Transverse colon (tissue), 4 donors: ENCODE results near the gene TBL1XR1. TPM values are rescaled to one million over a fixed set of nuclear protein-coding genes. Genes with fewer than 3 reads are reported as not detected.

Source experiments
- DNase-seq: peaks from one replicate; pipeline ENCODE4 v3.0.0-alpha.2; 2019
- H3K27ac ChIP-seq, 4 donors: fragments of 200-600 bp; sonication (generic); 2 replicates each; pipeline ENCODE4 v1.5.1; 2016 to 2018; ENCODE audit warnings: inconsistent platforms in 4 of 4
- H3K27me3 ChIP-seq: fragments of 200-600 bp; sonication (generic); 2 replicates; pipeline ENCODE4 v1.5.1; 2017; ENCODE audit warnings: inconsistent platforms
- H3K36me3 ChIP-seq, 4 donors: fragments of 200-600 bp; sonication (generic); 2 replicates each; pipeline ENCODE4 v1.5.1; 2017 to 2019; ENCODE audit warnings: inconsistent platforms in 4 of 4
- H3K4me1 ChIP-seq, 4 donors: fragments of 200-600 bp; sonication (generic); 2 replicates each; pipeline ENCODE4 v1.5.1; 2017 to 2020; ENCODE audit warnings: inconsistent platforms in 4 of 4
- H3K4me3 ChIP-seq, 4 donors: fragments of 200-600 bp; sonication (generic); 1 replicate in 1 of 4; 2 replicates in 3 of 4; pipeline versions ENCODE4 v1.5.1 to v1.6.1; 2017 to 2019; ENCODE audit warnings: inconsistent platforms in 4 of 4
- H3K9me3 ChIP-seq, 2 donors: fragments of 200-600 bp; sonication (generic); 2 replicates each; pipeline ENCODE4 v1.5.1; 2017 to 2019; ENCODE audit warnings: inconsistent platforms in 2 of 2
- CTCF ChIP-seq, 5 experiments: fragments of 200-600 bp in 3 of 5; fragments of 450-650 bp in 2 of 5; sonication (generic) in 3 of 5; IDR thresholded peaks; 1 replicate in 2 of 5; 2 replicates in 3 of 5; pipeline ENCODE4 v1.5.1; 2016 to 2017; ENCODE audit warnings: antibody characterized with exemption in 5 of 5, inconsistent platforms in 3 of 5, mild to moderate bottlenecking in 2 of 5, moderate library complexity in 1 of 5
- EP300 ChIP-seq: sonication (generic); formaldehyde crosslinking; IDR thresholded peaks from one replicate; pipeline ENCODE4 v1.6.1; 2017; ENCODE audit warnings: antibody characterized with exemption, low read depth
- POLR2A ChIP-seq: fragments of 450-650 bp; IDR thresholded peaks from one replicate; pipeline ENCODE4 v1.6.1; 2016; ENCODE audit warnings: antibody characterized with exemption, mild to moderate bottlenecking, moderate library complexity
- POLR2AphosphoS5 ChIP-seq, 3 donors: sonication (generic); formaldehyde crosslinking; IDR thresholded peaks; one replicate each; pipeline ENCODE4 v1.6.1; 2016; ENCODE audit warnings: antibody characterized with exemption in 3 of 3
- WGBS, 2 donors: methylation state at CpG; one replicate each; pipeline ENCODE4 v1.1.5; 2018; ENCODE audit warnings: low coverage in 1 of 2; 5-methylcytosine and 5-hydroxymethylcytosine counted together
- in situ Hi-C, 4 donors: fragments of 200-750 bp; cut with MboI; loops; one replicate each; pipeline versions ENCODE4 v1.15.0 to v1.15.1; 2017; ENCODE audit warnings: low sequenced_read_pairs in 3 of 4, low pct_ligation_motif_present in 1 of 4, low pct_unique_long_range_greater_than_20kb in 1 of 4
- intact Hi-C: fragments of 100-400 bp; cut with DNase I; formaldehyde crosslinking; loops from one replicate; pipeline ENCODE4 v1.15.1; 2023; ENCODE audit warnings: low total_unique reads
- total RNA-seq, 4 donors: library from RNA; depleted of rRNA; stranded (reverse); fragments of >200 nt; gene quantifications; one replicate each; pipeline ENCODE4 v1.1.0, GENCODE V29; 2016

TBL1XR1 gene
- total RNA-seq, 4 donors from 2014 or later = 39.4 to 131 (median 68.1) TPM

- Histone ChIP-seq H3K9me3 (no peaks in the 10 kb centered on the region), H3K27me3 (no peaks in the 10 kb centered on the region), H3K4me3 (no peak overlapping the region), H3K36me3 (no peaks in the 10 kb centered on the region), H3K4me1 (peaks cover 0 to 13% (median 3%) of the 10 kb centered on the region in 4 donors), H3K27ac (no peak overlapping the region)
- 81 to 89% methylated on average over 7 to 9 of the region's 9 CpGs for WGBS, 2 donors
- no peak for DNase-seq
- intact Hi-C loops = no loop called here
- in situ Hi-C loops = loop anchor here in 1 of 4 donors (25.0 kb wide), 1 partner anchor 867 kb away; no protein-coding TSS in a partner anchor
- TF ChIP-seq CTCF (IDR thresholded peaks at IDR 0.05) = no peak
- TF ChIP-seq POLR2A = no peak
- TF ChIP-seq EP300 = no peak
These were observed 23.1 kb upstream of the TBL1XR1 start for GRCh38 chr3:177220136-177220974.

GRCh38 chr3:177213801-177214535 is 16.7 kb upstream of the TBL1XR1 start:
- no peak for TF ChIP-seq CTCF (IDR thresholded peaks at IDR 0.05)
- no peak for TF ChIP-seq EP300
- no peak for TF ChIP-seq POLR2A
- Histone ChIP-seq H3K27ac (peak overlapping the region; percentile 70 to 88 (median 86)), H3K4me1 (peaks cover 2 to 46% (median 23%) of the 10 kb centered on the region in 4 donors), H3K36me3 (no peaks in the 10 kb centered on the region), H3K27me3 (no peaks in the 10 kb centered on the region), H3K4me3 (no peak overlapping the region), H3K9me3 (no peaks in the 10 kb centered on the region)
- intact Hi-C loops (no loop called here), in situ Hi-C loops (loop anchor here in 1 of 4 donors (25.0 kb wide), 1 partner anchor 873 kb away; no protein-coding TSS in a partner anchor)
- DNase-seq = peak; percentile 71
- WGBS, 2 donors = 50 to 54% methylated on average over 2 to 7 of the region's 7 CpGs

- Histone ChIP-seq H3K27ac (peak overlapping the region; percentile 70 to 88 (median 86)), H3K9me3 (no peaks in the 10 kb centered on the region), H3K4me1 (peaks cover 2 to 54% (median 28%) of the 10 kb centered on the region in 4 donors), H3K36me3 (no peaks in the 10 kb centered on the region), H3K4me3 (no peak overlapping the region), H3K27me3 (no peaks in the 10 kb centered on the region)
- intact Hi-C loops = no loop called here
- no peak for DNase-seq
- TF ChIP-seq POLR2A = no peak
- no peak for TF ChIP-seq POLR2AphosphoS5 (IDR thresholded peaks at IDR 0.05)
- TF ChIP-seq EP300 = no peak
- TF ChIP-seq CTCF (IDR thresholded peaks at IDR 0.05) = no peak
- in situ Hi-C loops = loop anchor here in 1 of 4 donors (25.0 kb wide), 1 partner anchor 875 kb away; no protein-coding TSS in a partner anchor
- WGBS, 2 donors = 80% methylated on average over 8 of the region's 8 CpGs; no CpG with 5 or more reads in 1 of the 2 donors
These were observed 15.5 kb upstream of the TBL1XR1 start for GRCh38 chr3:177212756-177213155.

GRCh38 chr3:177212278-177212610 is 15.0 kb upstream of the TBL1XR1 start:
- no peak for TF ChIP-seq CTCF (IDR thresholded peaks at IDR 0.05)
- no peak for TF ChIP-seq POLR2A
- TF ChIP-seq EP300 = no peak
- no peak for TF ChIP-seq POLR2AphosphoS5 (IDR thresholded peaks at IDR 0.05)
- Histone ChIP-seq H3K4me1 (peaks cover 2 to 54% (median 28%) of the 10 kb centered on the region in 4 donors), H3K27me3 (no peaks in the 10 kb centered on the region), H3K27ac (peak overlapping the region; percentile 70 to 88 (median 86)), H3K9me3 (no peaks in the 10 kb centered on the region), H3K36me3 (no peaks in the 10 kb centered on the region), H3K4me3 (no peak overlapping the region)
- intact Hi-C loops = no loop called here
- DNase-seq = no peak
- in situ Hi-C loops = loop anchor here in 1 of 4 donors (25.0 kb wide), 1 partner anchor 875 kb away; no protein-coding TSS in a partner anchor
